ELF-1 (cell line): ENCODE measurements around the gene HPN.
"Not testable (repeated sequence)": the region's sequence is repeated elsewhere in the genome, so short reads cannot be mapped to it uniquely, and the experiment has no call there.

Source experiments
- DNase-seq: peaks from one replicate; pipeline ENCODE4 v3.0.0-alpha.2; 2016; ENCODE audit warnings: low read depth, low spot score

HPN gene

GRCh38 chr19:35041548-35042055, at the start of gene HPN:
Gene HPN (plus strand): TSS chr19:35041721. CDS start chr19:35042507, 786 bp downstream.
- DNase-seq = peak; percentile 39

GRCh38 chr19:34992582-34992981, 48.9 kb upstream of the HPN start:
- not testable (repeated sequence) for DNase-seq

GRCh38 chr19:34994286-34994642, 47.3 kb upstream of the HPN start:
- no peak for DNase-seq

- no peak for DNase-seq
These were observed 46.6 kb upstream of the HPN start for GRCh38 chr19:34994643-34995541.

- DNase-seq = no peak
These were observed 46.0 kb upstream of the HPN start for GRCh38 chr19:34995551-34995950.

- no peak for DNase-seq
These were observed 44.4 kb upstream of the HPN start for GRCh38 chr19:34997071-34997617.

GRCh38 chr19:34998224-34998623, 43.3 kb upstream of the HPN start:
- DNase-seq = not testable (repeated sequence)

- peak; percentile 85 for DNase-seq
These were observed 42.6 kb upstream of the HPN start for GRCh38 chr19:34998777-34999497.

GRCh38 chr19:34999498-35000337, 41.8 kb upstream of the HPN start, which contains the start of gene GRAMD1A:
Gene GRAMD1A (plus strand): TSS chr19:35000323. CDS start chr19:35000479, 156 bp downstream.
- peak; percentile 83 for DNase-seq

GRCh38 chr19:35000338-35000646, 41.2 kb upstream of the HPN start:
- DNase-seq = no peak

- DNase-seq = peak; percentile 57
These were observed 40.6 kb upstream of the HPN start for GRCh38 chr19:35000647-35001501.

- no peak for DNase-seq
These were observed 39.4 kb upstream of the HPN start for GRCh38 chr19:35002037-35002535.

- DNase-seq = no peak
These were observed 36.8 kb upstream of the HPN start for GRCh38 chr19:35004517-35005255.

- no peak for DNase-seq
These were observed 36.1 kb upstream of the HPN start for GRCh38 chr19:35005256-35005977.

GRCh38 chr19:35006007-35006341, 35.5 kb upstream of the HPN start:
- not testable (repeated sequence) for DNase-seq

- DNase-seq = no peak
These were observed 35.1 kb upstream of the HPN start for GRCh38 chr19:35006342-35006998.

GRCh38 chr19:35006999-35007365, 34.5 kb upstream of the HPN start:
- DNase-seq = no peak

- not testable (repeated sequence) for DNase-seq
These were observed 34.1 kb upstream of the HPN start for GRCh38 chr19:35007427-35007826.
